GM23338 (cell line): ENCODE data around the gene ZNF879. TPM values are rescaled to one million over a fixed set of nuclear protein-coding genes. Genes with fewer than 3 reads are reported as not detected.

Source experiments
- ATAC-seq: fragments of 200-7000 bp; cut with Tn5 transposase; 3 replicates; pipeline ENCODE4 v1.9.1; 2020
- DNase-seq: peaks from one replicate; pipeline ENCODE4 v3.0.0-alpha.2; 2015; ENCODE audit warnings: low spot score
- H2AFZ ChIP-seq: fragments of 200-600 bp; sonication (generic); 2 replicates; pipeline ENCODE4 v1.8.0; 2016; ENCODE audit warnings: antibody characterized with exemption, mild to moderate bottlenecking, moderate library complexity
- H3F3A ChIP-seq: fragments of 200-600 bp; sonication (generic); replicated peaks from 2 replicates; pipeline ENCODE4 v1.8.0; 2017; ENCODE audit warnings: antibody characterized with exemption, mixed run types, low read depth
- H3K27ac ChIP-seq: fragments of 200-600 bp; sonication (generic); 2 replicates; pipeline ENCODE4 v1.6.1; 2016; ENCODE audit warnings: low read depth
- H3K27me3 ChIP-seq: fragments of 200-600 bp; sonication (generic); 2 replicates; pipeline ENCODE4 v1.8.0; 2016; ENCODE audit warnings: mild to moderate bottlenecking, mixed run types, moderate library complexity; ENCODE audit not compliant: insufficient read depth
- H3K36me3 ChIP-seq: fragments of 200-600 bp; sonication (generic); 2 replicates; pipeline ENCODE4 v1.8.0; 2016; ENCODE audit warnings: mild to moderate bottlenecking; ENCODE audit not compliant: insufficient read depth
- H3K4me1 ChIP-seq: fragments of 200-600 bp; sonication (generic); 2 replicates; pipeline ENCODE4 v1.8.0; 2016; ENCODE audit warnings: mild to moderate bottlenecking, moderate library complexity; ENCODE audit not compliant: insufficient read depth
- H3K4me2 ChIP-seq: fragments of 200-600 bp; sonication (generic); 2 replicates; pipeline ENCODE4 v1.7.1; 2017; ENCODE audit warnings: mixed run types
- H3K4me3 ChIP-seq: fragments of 200-600 bp; sonication (generic); 2 replicates; pipeline ENCODE4 v1.6.1; 2016; ENCODE audit warnings: mixed run types
- H3K79me2 ChIP-seq: fragments of 200-600 bp; sonication (generic); replicated peaks from 2 replicates; pipeline ENCODE4 v1.8.0; 2017; ENCODE audit warnings: mild to moderate bottlenecking; ENCODE audit not compliant: insufficient read depth
- H3K9me2 ChIP-seq: fragments of 200-600 bp; sonication (generic); 2 replicates; pipeline ENCODE4 v1.8.0; 2017; ENCODE audit not compliant: insufficient read depth
- H4K20me1 ChIP-seq: fragments of 200-600 bp; sonication (generic); replicated peaks from 2 replicates; pipeline ENCODE4 v1.8.0; 2017; ENCODE audit warnings: mild to moderate bottlenecking; ENCODE audit not compliant: insufficient read depth
- H3K27ac Mint-ChIP-seq: 2 replicates; pipeline ENCODE4 v1.8.0; 2020; ENCODE audit warnings: inconsistent platforms, mild to moderate bottlenecking, moderate library complexity, mixed read lengths
- H3K27me3 Mint-ChIP-seq: 3 replicates; pipeline ENCODE4 v1.8.0; 2022; ENCODE audit warnings: low read depth, mild to moderate bottlenecking, moderate library complexity, mixed read lengths, inconsistent platforms; ENCODE audit not compliant: insufficient read depth, poor library complexity
- H3K36me3 Mint-ChIP-seq: 3 replicates; pipeline ENCODE4 v1.8.0; 2021; ENCODE audit warnings: low read depth, mild to moderate bottlenecking, inconsistent platforms, moderate library complexity, mixed read lengths
- H3K4me1 Mint-ChIP-seq: 3 replicates; pipeline ENCODE4 v1.8.0; 2020; ENCODE audit warnings: mild to moderate bottlenecking, inconsistent platforms, mixed read lengths
- H3K4me3 Mint-ChIP-seq: 3 replicates; pipeline ENCODE4 v1.8.0; 2021; ENCODE audit warnings: moderate library complexity, mild to moderate bottlenecking, inconsistent platforms, mixed read lengths
- H3K9me3 Mint-ChIP-seq: 3 replicates; pipeline ENCODE4 v1.8.0; 2020; ENCODE audit warnings: moderate library complexity, mild to moderate bottlenecking, inconsistent platforms, mixed read lengths
- CREB1 ChIP-seq: fragments of 250-450 bp; sonication (Bioruptor Pico); IDR thresholded peaks from 2 replicates; pipeline ENCODE4 v1.5.0; 2020; ENCODE audit warnings: low read depth, mild to moderate bottlenecking, moderate library complexity
- EZH2 ChIP-seq: fragments of 200-600 bp; sonication (generic); IDR thresholded peaks from one replicate; pipeline ENCODE4 v1.8.0; 2017; ENCODE audit warnings: antibody characterized with exemption, mild to moderate bottlenecking, low read depth; ENCODE audit not compliant: unreplicated experiment
- EZH2phosphoT487 ChIP-seq: fragments of 200-600 bp; sonication (generic); IDR thresholded peaks from one replicate; pipeline ENCODE4 v1.8.1; 2018; ENCODE audit warnings: antibody characterized with exemption; ENCODE audit not compliant: unreplicated experiment
- JUNB ChIP-seq: IDR thresholded peaks from one replicate; pipeline ENCODE4 v1.6.1; 2016; ENCODE audit warnings: antibody characterized with exemption; ENCODE audit not compliant: unreplicated experiment
- NANOG ChIP-seq: IDR thresholded peaks from 2 replicates; pipeline ENCODE4 v1.6.1; 2016; ENCODE audit warnings: antibody characterized with exemption, borderline replicate concordance
- POLR2AphosphoS5 ChIP-seq: IDR thresholded peaks from 2 replicates; pipeline ENCODE4 v1.6.1; 2016; ENCODE audit warnings: antibody characterized with exemption, low read depth
- REST ChIP-seq: IDR thresholded peaks from one replicate; pipeline ENCODE4 v1.6.1; 2018; ENCODE audit warnings: antibody characterized with exemption; ENCODE audit not compliant: unreplicated experiment
- STAT1 ChIP-seq: IDR thresholded peaks from one replicate; pipeline ENCODE4 v1.6.1; 2016; ENCODE audit warnings: antibody characterized with exemption; ENCODE audit not compliant: unreplicated experiment
- ZNF114 ChIP-seq: fragments of 250-450 bp; sonication (Bioruptor Pico); IDR thresholded peaks from 2 replicates; pipeline ENCODE4 v1.5.0; 2020; ENCODE audit warnings: mild to moderate bottlenecking, moderate library complexity
- ZNF331 ChIP-seq: fragments of 250-450 bp; sonication (Bioruptor Pico); IDR thresholded peaks from 2 replicates; pipeline ENCODE4 v1.5.0; 2020; ENCODE audit warnings: low read depth, mild to moderate bottlenecking, moderate library complexity
- polyA plus RNA-seq: library from polyadenylated mRNA; unstranded; fragments of >200 nt; fragmentation: Nextera tagmentation; extraction: Ambion mirVana; gene quantifications from 2 replicates; pipeline ENCODE4 v1.2.1, GENCODE V29; 2016
- total RNA-seq: library from RNA; depleted of rRNA; stranded (reverse); fragments of >200 nt; shearing (Covaris generic); gene quantifications from 2 replicates; pipeline ENCODE4 v1.2.3, GENCODE V29; 2014
- TF ChIP-seq, protein P1 (sequence below): fragments of 250-450 bp; sonication (Bioruptor Pico); IDR thresholded peaks from 2 replicates; pipeline ENCODE4 v1.5.0; 2020; ENCODE audit warnings: mild to moderate bottlenecking, moderate library complexity
- TF ChIP-seq, protein P2 (sequence below), 2 experiments: fragments of 200-600 bp in 1 of 2; sonication (generic) in 1 of 2; conservative IDR thresholded peaks; 2 replicates each; pipeline versions ENCODE4 v1.5.1 to v1.6.1; 2016 to 2017; ENCODE audit warnings: antibody characterized with exemption in 2 of 2, low read depth in 2 of 2, mild to moderate bottlenecking in 2 of 2, moderate library complexity in 1 of 2
- TF ChIP-seq, protein P3 (sequence below): IDR thresholded peaks from 2 replicates; pipeline ENCODE4 v1.6.1; 2016; ENCODE audit warnings: antibody characterized with exemption

The ZNF879 gene
- total and polyA plus RNA-seq, 2 experiments from 2014 or later, result 3.5 to 3.9 TPM

- Histone ChIP-seq H3K9me2 (peaks cover 3% of the 10 kb centered on the region; the same call in 1 of the 2 replicates), H3K4me2 (peak within 1 kb of the TSS; percentile 90), H3K27ac (no peak within 1 kb of the TSS), H2AFZ (peak within 1 kb of the TSS; percentile 95), H3K4me1 (no peaks in the 10 kb centered on the region; the same call in 1 of the 2 replicates), H3K36me3 (no peaks in the 10 kb centered on the region), H3K79me2 (no peaks in the 10 kb centered on the region), H3F3A (no peaks in the 10 kb centered on the region), H4K20me1 (no peaks in the 10 kb centered on the region), H3K27me3 (peaks cover 14% of the 10 kb centered on the region; the same call in 1 of the 2 replicates), H3K4me3 (peak within 1 kb of the TSS; percentile 78)
- TF ChIP-seq POLR2AphosphoS5, result peak; percentile 93
- TF ChIP-seq EZH2, result no peak
- TF ChIP-seq JUNB, result no peak
- TF ChIP-seq, protein P1, sequence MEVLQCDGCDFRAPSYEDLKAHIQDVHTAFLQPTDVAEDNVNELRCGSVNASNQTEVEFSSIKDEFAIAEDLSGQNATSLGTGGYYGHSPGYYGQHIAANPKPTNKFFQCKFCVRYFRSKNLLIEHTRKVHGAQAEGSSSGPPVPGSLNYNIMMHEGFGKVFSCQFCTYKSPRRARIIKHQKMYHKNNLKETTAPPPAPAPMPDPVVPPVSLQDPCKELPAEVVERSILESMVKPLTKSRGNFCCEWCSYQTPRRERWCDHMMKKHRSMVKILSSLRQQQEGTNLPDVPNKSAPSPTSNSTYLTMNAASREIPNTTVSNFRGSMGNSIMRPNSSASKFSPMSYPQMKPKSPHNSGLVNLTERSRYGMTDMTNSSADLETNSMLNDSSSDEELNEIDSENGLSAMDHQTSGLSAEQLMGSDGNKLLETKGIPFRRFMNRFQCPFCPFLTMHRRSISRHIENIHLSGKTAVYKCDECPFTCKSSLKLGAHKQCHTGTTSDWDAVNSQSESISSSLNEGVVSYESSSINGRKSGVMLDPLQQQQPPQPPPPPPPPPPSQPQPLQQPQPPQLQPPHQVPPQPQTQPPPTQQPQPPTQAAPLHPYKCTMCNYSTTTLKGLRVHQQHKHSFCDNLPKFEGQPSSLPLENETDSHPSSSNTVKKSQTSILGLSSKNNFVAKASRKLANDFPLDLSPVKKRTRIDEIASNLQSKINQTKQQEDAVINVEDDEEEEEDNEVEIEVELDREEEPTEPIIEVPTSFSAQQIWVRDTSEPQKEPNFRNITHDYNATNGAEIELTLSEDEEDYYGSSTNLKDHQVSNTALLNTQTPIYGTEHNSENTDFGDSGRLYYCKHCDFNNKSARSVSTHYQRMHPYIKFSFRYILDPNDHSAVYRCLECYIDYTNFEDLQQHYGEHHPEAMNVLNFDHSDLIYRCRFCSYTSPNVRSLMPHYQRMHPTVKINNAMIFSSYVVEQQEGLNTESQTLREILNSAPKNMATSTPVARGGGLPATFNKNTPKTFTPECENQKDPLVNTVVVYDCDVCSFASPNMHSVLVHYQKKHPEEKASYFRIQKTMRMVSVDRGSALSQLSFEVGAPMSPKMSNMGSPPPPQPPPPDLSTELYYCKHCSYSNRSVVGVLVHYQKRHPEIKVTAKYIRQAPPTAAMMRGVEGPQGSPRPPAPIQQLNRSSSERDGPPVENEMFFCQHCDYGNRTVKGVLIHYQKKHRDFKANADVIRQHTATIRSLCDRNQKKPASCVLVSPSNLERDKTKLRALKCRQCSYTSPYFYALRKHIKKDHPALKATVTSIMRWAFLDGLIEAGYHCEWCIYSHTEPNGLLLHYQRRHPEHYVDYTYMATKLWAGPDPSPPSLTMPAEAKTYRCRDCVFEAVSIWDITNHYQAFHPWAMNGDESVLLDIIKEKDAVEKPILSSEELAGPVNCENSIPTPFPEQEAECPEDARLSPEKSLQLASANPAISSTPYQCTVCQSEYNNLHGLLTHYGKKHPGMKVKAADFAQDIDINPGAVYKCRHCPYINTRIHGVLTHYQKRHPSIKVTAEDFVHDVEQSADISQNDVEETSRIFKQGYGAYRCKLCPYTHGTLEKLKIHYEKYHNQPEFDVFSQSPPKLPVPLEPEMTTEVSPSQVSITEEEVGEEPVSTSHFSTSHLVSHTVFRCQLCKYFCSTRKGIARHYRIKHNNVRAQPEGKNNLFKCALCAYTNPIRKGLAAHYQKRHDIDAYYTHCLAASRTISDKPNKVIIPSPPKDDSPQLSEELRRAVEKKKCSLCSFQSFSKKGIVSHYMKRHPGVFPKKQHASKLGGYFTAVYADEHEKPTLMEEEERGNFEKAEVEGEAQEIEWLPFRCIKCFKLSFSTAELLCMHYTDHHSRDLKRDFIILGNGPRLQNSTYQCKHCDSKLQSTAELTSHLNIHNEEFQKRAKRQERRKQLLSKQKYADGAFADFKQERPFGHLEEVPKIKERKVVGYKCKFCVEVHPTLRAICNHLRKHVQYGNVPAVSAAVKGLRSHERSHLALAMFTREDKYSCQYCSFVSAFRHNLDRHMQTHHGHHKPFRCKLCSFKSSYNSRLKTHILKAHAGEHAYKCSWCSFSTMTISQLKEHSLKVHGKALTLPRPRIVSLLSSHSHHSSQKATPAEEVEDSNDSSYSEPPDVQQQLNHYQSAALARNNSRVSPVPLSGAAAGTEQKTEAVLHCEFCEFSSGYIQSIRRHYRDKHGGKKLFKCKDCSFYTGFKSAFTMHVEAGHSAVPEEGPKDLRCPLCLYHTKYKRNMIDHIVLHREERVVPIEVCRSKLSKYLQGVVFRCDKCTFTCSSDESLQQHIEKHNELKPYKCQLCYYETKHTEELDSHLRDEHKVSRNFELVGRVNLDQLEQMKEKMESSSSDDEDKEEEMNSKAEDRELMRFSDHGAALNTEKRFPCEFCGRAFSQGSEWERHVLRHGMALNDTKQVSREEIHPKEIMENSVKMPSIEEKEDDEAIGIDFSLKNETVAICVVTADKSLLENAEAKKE, result no peak
- TF ChIP-seq, protein P2, sequence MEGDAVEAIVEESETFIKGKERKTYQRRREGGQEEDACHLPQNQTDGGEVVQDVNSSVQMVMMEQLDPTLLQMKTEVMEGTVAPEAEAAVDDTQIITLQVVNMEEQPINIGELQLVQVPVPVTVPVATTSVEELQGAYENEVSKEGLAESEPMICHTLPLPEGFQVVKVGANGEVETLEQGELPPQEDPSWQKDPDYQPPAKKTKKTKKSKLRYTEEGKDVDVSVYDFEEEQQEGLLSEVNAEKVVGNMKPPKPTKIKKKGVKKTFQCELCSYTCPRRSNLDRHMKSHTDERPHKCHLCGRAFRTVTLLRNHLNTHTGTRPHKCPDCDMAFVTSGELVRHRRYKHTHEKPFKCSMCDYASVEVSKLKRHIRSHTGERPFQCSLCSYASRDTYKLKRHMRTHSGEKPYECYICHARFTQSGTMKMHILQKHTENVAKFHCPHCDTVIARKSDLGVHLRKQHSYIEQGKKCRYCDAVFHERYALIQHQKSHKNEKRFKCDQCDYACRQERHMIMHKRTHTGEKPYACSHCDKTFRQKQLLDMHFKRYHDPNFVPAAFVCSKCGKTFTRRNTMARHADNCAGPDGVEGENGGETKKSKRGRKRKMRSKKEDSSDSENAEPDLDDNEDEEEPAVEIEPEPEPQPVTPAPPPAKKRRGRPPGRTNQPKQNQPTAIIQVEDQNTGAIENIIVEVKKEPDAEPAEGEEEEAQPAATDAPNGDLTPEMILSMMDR (conservative IDR thresholded peaks at IDR 0.05; ENCODE audit: low read depth in 2 of 2), result no peak
- no peak for TF ChIP-seq NANOG
- no peak for TF ChIP-seq STAT1
- TF ChIP-seq, protein P3, sequence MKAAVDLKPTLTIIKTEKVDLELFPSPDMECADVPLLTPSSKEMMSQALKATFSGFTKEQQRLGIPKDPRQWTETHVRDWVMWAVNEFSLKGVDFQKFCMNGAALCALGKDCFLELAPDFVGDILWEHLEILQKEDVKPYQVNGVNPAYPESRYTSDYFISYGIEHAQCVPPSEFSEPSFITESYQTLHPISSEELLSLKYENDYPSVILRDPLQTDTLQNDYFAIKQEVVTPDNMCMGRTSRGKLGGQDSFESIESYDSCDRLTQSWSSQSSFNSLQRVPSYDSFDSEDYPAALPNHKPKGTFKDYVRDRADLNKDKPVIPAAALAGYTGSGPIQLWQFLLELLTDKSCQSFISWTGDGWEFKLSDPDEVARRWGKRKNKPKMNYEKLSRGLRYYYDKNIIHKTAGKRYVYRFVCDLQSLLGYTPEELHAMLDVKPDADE, result peak; percentile 98
- TF ChIP-seq ZNF331 (CRISPR knock-in tag), result no peak
- TF ChIP-seq CREB1 (CRISPR knock-in tag), result peak; percentile 47
- no peak for TF ChIP-seq EZH2phosphoT487
- no peak for TF ChIP-seq REST
- TF ChIP-seq ZNF114 (CRISPR knock-in tag), result no peak
- ATAC-seq (peak; percentile 97), DNase-seq (peak; percentile 98)
- Mint-ChIP-seq H3K4me1 (no peaks in the 10 kb centered on the region; the same call in 2 of the 3 replicates), H3K36me3 (peaks cover 57% of the 10 kb centered on the region), H3K27me3 (peaks cover 9% of the 10 kb centered on the region), H3K4me3 (peak within 1 kb of the TSS; percentile 79), H3K9me3 (peaks cover 71% of the 10 kb centered on the region), H3K27ac (no peak within 1 kb of the TSS)
Measured at GRCh38 chr5:179060116-179061008, 36.8 kb downstream of the ZNF879 start, which contains the start of gene ZNF354C. ZNF354C (plus strand) TSS chr5:179060373; CDS start chr5:179062069, 1,696 bp downstream.
